DND-41 (cell line): ENCODE results near the gene SYNE1.

ENCODE experiments used
- CTCF ChIP-seq: IDR thresholded peaks from 2 replicates; pipeline ENCODE4 v1.5.1; 2012; ENCODE audit warnings: borderline replicate concordance, low read length, moderate library complexity, mild to moderate bottlenecking; ENCODE audit not compliant: poor library complexity, severe bottlenecking; ENCODE audit errors: extremely low read depth
- EZH2 ChIP-seq: IDR thresholded peaks from 3 replicates; pipeline ENCODE4 v1.6.1; 2012; ENCODE audit warnings: borderline replicate concordance, low read depth, mild to moderate bottlenecking, moderate library complexity, low read length, inconsistent platforms; ENCODE audit not compliant: severe bottlenecking

GRCh38 chr6:152323376-152323775 is 313.8 kb downstream of the SYNE1 start:
- TF ChIP-seq CTCF (no peak), EZH2 (no peak)
